ENCODE data around the gene RFX8. TPM values are rescaled to one million over a fixed set of nuclear protein-coding genes. Genes with fewer than 3 reads are reported as not detected.

The RFX8 gene
- total and polyA plus RNA-seq, 2 of the 8 experiments (the other 6 are each of a cell fraction or from before 2014, with no cell fraction given) = 0.60 to 0.97 TPM

- H4K20me1 ChIP-seq (replicated peaks in 1 of 2; ENCODE audit: control insufficient read depth in 1 of 2, insufficient read depth in 2 of 2, low read length in 2 of 2) = no peaks in the 10 kb centered on the region
- FAIRE-seq (no peak), DNase-seq (ENCODE audit: low read depth in 1 of 2, low spot score in 2 of 2) (no peak)
- H4K5ac ChIP-seq (ENCODE audit: insufficient read length, low read depth, low read length) = no peak overlapping the region
- H3K23me2 ChIP-seq (ENCODE audit: low read depth, low read length) = no peaks in the 10 kb centered on the region
- H4K8ac ChIP-seq (ENCODE audit: extremely low read depth, insufficient read depth, low read length) = no peak overlapping the region
- H3K9ac ChIP-seq (replicated peaks in 1 of 4; ENCODE audit: extremely low read depth in 1 of 4, low read depth in 3 of 4, low read length in 3 of 4) = no peak overlapping the region
- no peak overlapping the region for H2BK20ac ChIP-seq (ENCODE audit: low read length)
- no peaks in the 10 kb centered on the region for H3K79me2 ChIP-seq (ENCODE audit: control insufficient read depth in 1 of 2, insufficient read depth in 2 of 2, low read length in 2 of 2)
- H3K4me1 ChIP-seq (replicated peaks in 1 of 4; ENCODE audit: control insufficient read depth in 3 of 4, insufficient read depth in 4 of 4, low read length in 3 of 4) = no peaks in the 10 kb centered on the region
- no peak overlapping the region for H3K4me2 ChIP-seq (ENCODE audit: insufficient read depth in 1 of 2, low read depth in 2 of 2, low read length in 2 of 2)
- H3K27me3 ChIP-seq (replicated peaks in 1 of 4; ENCODE audit: control insufficient read depth in 3 of 4, extremely low read depth in 1 of 4, insufficient read depth in 3 of 4, low read length in 3 of 4) = no peaks in the 10 kb centered on the region
- no peak overlapping the region for H3K56ac ChIP-seq (replicated peaks; ENCODE audit: insufficient read length, low read depth, low read length)
- H3K9me3 ChIP-seq (ENCODE audit: insufficient read depth in 2 of 2, low read depth in 1 of 2, low read length in 1 of 2) = no peaks in the 10 kb centered on the region
- no peak overlapping the region for H3K14ac ChIP-seq (ENCODE audit: insufficient read length)
- WGBS, 2 experiments (ENCODE audit: extremely low coverage in 1 of 2, insufficient coverage in 1 of 2, insufficient read length in 1 of 2, insufficient replicate concordance in 2 of 2, low coverage in 1 of 2, low lambda C conversion rate in 2 of 2, missing lambda C conversion rate in 1 of 2) = 80% methylated on average over 10 of the region's 10 CpGs; no CpG with 5 or more reads in 1 of the 2 experiments
- H3K36me3 ChIP-seq (ENCODE audit: control insufficient read depth in 2 of 4, insufficient read depth in 4 of 4, low read length in 3 of 4) = no peaks in the 10 kb centered on the region; a peak in 1 of 8 replicates
- no peak overlapping the region for H3K23ac ChIP-seq (ENCODE audit: insufficient read length)
- H4K91ac ChIP-seq (replicated peaks; ENCODE audit: insufficient read length, low read length) = no peak overlapping the region
- no peak overlapping the region for H3K18ac ChIP-seq (ENCODE audit: extremely low read depth, low read length)
- ChIA-PET CTCF (ENCODE audit: partially characterized antibody) (interaction anchor here (1.0 to 6.7 kb wide), 3 partner anchors 9 to 31 kb away, joined by 3 to 32 read pairs (median 3); no protein-coding TSS in a partner anchor), POLR2A (ENCODE audit: partially characterized antibody) (no interaction called here)
- H3K4ac ChIP-seq (replicated peaks; ENCODE audit: insufficient read length, low read depth, low read length) = no peak overlapping the region
- no peak overlapping the region for H2AFZ ChIP-seq (ENCODE audit: low read length)
- H2BK120ac ChIP-seq (replicated peaks; ENCODE audit: low read depth, low read length) = no peak overlapping the region
- no peak overlapping the region for H2AK5ac ChIP-seq (ENCODE audit: low read depth, low read length)
- no peak overlapping the region for H2BK5ac ChIP-seq (ENCODE audit: low read depth, low read length)
- H3K4me3 ChIP-seq (ENCODE audit: extremely low read depth in 1 of 4, insufficient read depth in 2 of 4, low read depth in 3 of 4, low read length in 4 of 4) = no peak overlapping the region
- no peak overlapping the region for H2BK12ac ChIP-seq (ENCODE audit: low read depth, low read length)
- no peaks in the 10 kb centered on the region for H3K79me1 ChIP-seq (ENCODE audit: low read depth, low read length)
- H2BK15ac ChIP-seq (ENCODE audit: low read length) = no peak overlapping the region
- no peak overlapping the region for H3K27ac ChIP-seq (ENCODE audit: low read depth, low read length)
- no peak for TF ChIP-seq RAD21 (IDR thresholded peaks at IDR 0.05 in 1 of 2, conservative IDR thresholded peaks at IDR 0.05 in 1 of 2; ENCODE audit: low read depth in 2 of 2, low read length in 2 of 2)
- TF ChIP-seq CTBP2 (IDR thresholded peaks at IDR 0.05; ENCODE audit: borderline replicate concordance, insufficient read depth, insufficient read length, low read length) = no peak
- TF ChIP-seq CHD1 (IDR thresholded peaks at IDR 0.05; ENCODE audit: low read depth, low read length) = no peak
- TF ChIP-seq FOSL1 (IDR thresholded peaks at IDR 0.05; ENCODE audit: insufficient read depth, low read depth, low read length) = no peak
- no peak for TF ChIP-seq CREB1 (IDR thresholded peaks at IDR 0.05)
- no peak for TF ChIP-seq USF2 (IDR thresholded peaks at IDR 0.05; ENCODE audit: low read length)
- no peak for TF ChIP-seq CTCF (IDR thresholded peaks at IDR 0.05; ENCODE audit: control extremely low read depth in 1 of 3, insufficient read depth in 1 of 3, low read depth in 1 of 3, low read length in 3 of 3)
- TF ChIP-seq RXRA (IDR thresholded peaks at IDR 0.05; ENCODE audit: insufficient read depth, low read depth, low read length) = no peak
Observed at GRCh38 chr2:101428422-101429176, 46.3 kb downstream of the RFX8 start.

Measured in H1 (cell line).